HFFc6 (cell line): ENCODE results near the gene ASB1. TPM values are rescaled to one million over a fixed set of nuclear protein-coding genes. Genes with fewer than 3 reads are reported as not detected.

Experiments
- DNase-seq: peaks from one replicate; pipeline ENCODE4 v3.0.0-alpha.2; 2018
- H3K27ac Mint-ChIP-seq: 2 replicates; pipeline ENCODE4 v1.8.0; 2020; ENCODE audit warnings: mild to moderate bottlenecking, mixed read lengths
- H3K27me3 Mint-ChIP-seq: 2 replicates; pipeline ENCODE4 v1.8.0; 2021; ENCODE audit warnings: mild to moderate bottlenecking, moderate library complexity, mixed read lengths; ENCODE audit not compliant: insufficient read depth
- H3K36me3 Mint-ChIP-seq: 2 replicates; pipeline ENCODE4 v1.8.0; 2021; ENCODE audit warnings: low read depth, mixed read lengths
- H3K4me1 Mint-ChIP-seq: 2 replicates; pipeline ENCODE4 v1.8.0; 2020; ENCODE audit warnings: low read depth, mixed read lengths
- H3K4me3 Mint-ChIP-seq: 2 replicates; pipeline ENCODE4 v1.8.0; 2020; ENCODE audit warnings: mild to moderate bottlenecking, moderate library complexity, mixed read lengths
- H3K9me3 Mint-ChIP-seq: 2 replicates; pipeline ENCODE4 v1.8.0; 2020; ENCODE audit warnings: mild to moderate bottlenecking, mixed read lengths
- total RNA-seq, 6 experiments: library from RNA; stranded (reverse); fragmentation: NEBNext Ultra II Directional; extraction: Animal tissue kit (Norgen Biotek cat#: 25700); gene quantifications; 2 replicates in 1 of 6; 3 replicates in 5 of 6; pipeline ENCODE4 v1.2.3, GENCODE V29; 2021
- TF ChIP-seq, protein P1 (sequence below): fragments of 200-600 bp; sonication (generic); IDR thresholded peaks from 2 replicates; pipeline ENCODE4 v1.5.0; 2021; ENCODE audit warnings: antibody characterized with exemption, mild to moderate bottlenecking

Gene ASB1
- total RNA-seq, 6 experiments from 2014 or later, result 56.0 to 77.5 (median 74.4) TPM

GRCh38 chr2:238495422-238495821 is 68.7 kb downstream of the ASB1 start:
- H3K4me1 Mint-ChIP-seq, result no peaks in the 10 kb centered on the region

GRCh38 chr2:238496756-238497609 is 70.3 kb downstream of the ASB1 start:
- Mint-ChIP-seq H3K27ac (no peak overlapping the region), H3K9me3 (no peaks in the 10 kb centered on the region), H3K36me3 (no peaks in the 10 kb centered on the region), H3K4me1 (no peaks in the 10 kb centered on the region), H3K4me3 (no peak overlapping the region), H3K27me3 (peaks cover 27% of the 10 kb centered on the region)
- TF ChIP-seq, protein P1, sequence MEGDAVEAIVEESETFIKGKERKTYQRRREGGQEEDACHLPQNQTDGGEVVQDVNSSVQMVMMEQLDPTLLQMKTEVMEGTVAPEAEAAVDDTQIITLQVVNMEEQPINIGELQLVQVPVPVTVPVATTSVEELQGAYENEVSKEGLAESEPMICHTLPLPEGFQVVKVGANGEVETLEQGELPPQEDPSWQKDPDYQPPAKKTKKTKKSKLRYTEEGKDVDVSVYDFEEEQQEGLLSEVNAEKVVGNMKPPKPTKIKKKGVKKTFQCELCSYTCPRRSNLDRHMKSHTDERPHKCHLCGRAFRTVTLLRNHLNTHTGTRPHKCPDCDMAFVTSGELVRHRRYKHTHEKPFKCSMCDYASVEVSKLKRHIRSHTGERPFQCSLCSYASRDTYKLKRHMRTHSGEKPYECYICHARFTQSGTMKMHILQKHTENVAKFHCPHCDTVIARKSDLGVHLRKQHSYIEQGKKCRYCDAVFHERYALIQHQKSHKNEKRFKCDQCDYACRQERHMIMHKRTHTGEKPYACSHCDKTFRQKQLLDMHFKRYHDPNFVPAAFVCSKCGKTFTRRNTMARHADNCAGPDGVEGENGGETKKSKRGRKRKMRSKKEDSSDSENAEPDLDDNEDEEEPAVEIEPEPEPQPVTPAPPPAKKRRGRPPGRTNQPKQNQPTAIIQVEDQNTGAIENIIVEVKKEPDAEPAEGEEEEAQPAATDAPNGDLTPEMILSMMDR, result no peak
- no peak for DNase-seq

More at GRCh38 chr2:238495422-238495821, 68.7 kb downstream of the ASB1 start:
- H3K27me3 Mint-ChIP-seq, result peaks cover 31% of the 10 kb centered on the region
- TF ChIP-seq, protein P1, result no peak
- H3K27ac Mint-ChIP-seq, result no peak overlapping the region
- no peaks in the 10 kb centered on the region for H3K9me3 Mint-ChIP-seq
- no peak overlapping the region for H3K4me3 Mint-ChIP-seq
- no peaks in the 10 kb centered on the region for H3K36me3 Mint-ChIP-seq
- no peak for DNase-seq

DNA sequence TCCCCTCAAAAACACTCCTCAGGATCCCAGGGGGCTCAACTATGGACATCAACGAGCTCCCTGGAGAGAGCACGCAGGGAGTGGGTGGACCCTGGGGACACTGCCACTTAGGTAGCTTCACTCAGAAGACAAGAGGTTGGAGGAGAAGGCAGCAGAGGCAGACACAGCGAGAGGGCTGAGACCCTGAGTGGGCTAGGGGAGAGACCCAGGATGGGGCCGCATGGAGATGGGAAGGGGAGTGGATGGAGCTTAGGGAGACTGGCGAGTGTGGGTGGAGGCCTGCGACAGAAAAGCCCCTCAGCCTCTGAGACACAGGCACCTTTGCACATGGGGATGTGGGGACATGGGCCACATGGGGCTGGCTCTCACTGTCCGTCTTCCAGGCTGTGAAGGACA is 70.9 kb downstream of the ASB1 start:
- H3K36me3 Mint-ChIP-seq, result no peaks in the 10 kb centered on the region

GRCh38 chr2:238498188-238498587 is 71.5 kb downstream of the ASB1 start:
- TF ChIP-seq, protein P1, result no peak
- Mint-ChIP-seq H3K36me3 (no peaks in the 10 kb centered on the region), H3K9me3 (no peaks in the 10 kb centered on the region), H3K27ac (no peak overlapping the region), H3K4me1 (no peaks in the 10 kb centered on the region), H3K4me3 (no peak overlapping the region), H3K27me3 (peaks cover 30% of the 10 kb centered on the region)
- DNase-seq, result no peak

More for the DNA sequence above, 70.9 kb downstream of the ASB1 start:
- Mint-ChIP-seq H3K27me3 (peaks cover 30% of the 10 kb centered on the region), H3K9me3 (no peaks in the 10 kb centered on the region), H3K27ac (no peak overlapping the region), H3K4me3 (no peak overlapping the region), H3K4me1 (no peaks in the 10 kb centered on the region)
- no peak for DNase-seq
- TF ChIP-seq, protein P1, result no peak

DNA sequence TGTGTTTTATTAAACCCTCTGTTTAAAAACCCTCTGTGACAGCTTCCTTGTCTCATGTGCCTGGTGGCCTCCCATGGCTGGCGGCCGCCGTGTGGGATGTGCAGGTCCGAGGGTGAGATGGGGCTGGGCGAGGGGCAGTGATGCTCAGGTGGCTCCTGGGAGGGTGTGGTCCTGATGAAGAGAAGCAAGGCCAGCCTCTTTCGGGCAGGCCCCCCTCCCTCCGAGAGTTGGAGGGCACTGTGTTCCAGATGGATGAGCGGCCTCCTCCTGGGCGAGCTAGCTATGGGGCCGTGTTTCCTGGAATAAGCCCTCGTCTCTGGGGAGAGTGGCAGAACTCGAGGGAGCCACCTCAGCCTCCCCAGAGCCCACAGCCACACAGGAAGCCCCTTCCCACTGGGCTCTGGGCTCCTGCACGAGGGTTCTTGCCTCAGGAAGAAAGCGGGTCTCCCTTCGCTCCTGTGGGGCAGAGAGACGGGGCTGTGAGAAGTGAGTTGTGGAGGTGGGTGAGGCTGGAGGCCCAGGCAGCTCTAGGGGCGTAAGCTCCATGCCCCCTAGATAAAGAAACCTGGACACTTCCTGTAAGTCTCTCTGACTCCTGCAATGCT is 72.1 kb downstream of the ASB1 start:
- H3K4me1 Mint-ChIP-seq, result no peaks in the 10 kb centered on the region
- peaks cover 30% of the 10 kb centered on the region for H3K27me3 Mint-ChIP-seq
- H3K4me3 Mint-ChIP-seq, result no peak overlapping the region
- no peak overlapping the region for H3K27ac Mint-ChIP-seq
- no peak for DNase-seq
- TF ChIP-seq, protein P1, result no peak
- H3K9me3 Mint-ChIP-seq, result no peaks in the 10 kb centered on the region
- H3K36me3 Mint-ChIP-seq, result no peaks in the 10 kb centered on the region
